T follicular helper cell (primary cell): ENCODE data around the gene SYT9.
"Not testable (repeated sequence)": the region's sequence is repeated elsewhere in the genome, so short reads cannot be mapped to it uniquely, and the experiment has no call there.

Source experiments
- DNase-seq: peaks from one replicate; pipeline ENCODE4 v3.0.0-alpha.2; 2020; ENCODE audit warnings: low read depth

Gene SYT9

DNA sequence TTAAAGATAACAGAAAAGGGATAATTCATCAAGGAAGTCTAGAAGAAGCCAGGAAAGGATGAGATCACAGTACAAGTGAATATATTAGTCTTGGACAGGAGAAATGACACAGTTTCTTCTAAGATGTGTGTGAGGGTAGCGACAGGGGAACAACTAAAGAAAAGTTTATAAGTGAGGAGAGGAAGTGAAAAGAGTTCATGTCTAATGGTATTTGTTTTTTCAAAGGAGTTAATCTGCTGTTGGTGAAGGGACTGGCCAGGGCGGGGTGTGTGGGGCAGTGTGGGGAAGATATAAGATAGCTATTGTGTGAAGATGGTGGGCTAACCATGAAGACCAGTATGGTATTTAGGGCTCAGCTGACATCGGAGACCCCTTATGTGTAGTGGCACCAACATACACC, 254.5 kb downstream of the SYT9 start:
- no peak for DNase-seq

GRCh38 chr11:7508087-7508486, 256.4 kb downstream of the SYT9 start:
- DNase-seq, result no peak

- DNase-seq, result no peak
Measured at GRCh38 chr11:7509966-7510365, 258.3 kb downstream of the SYT9 start.

DNA sequence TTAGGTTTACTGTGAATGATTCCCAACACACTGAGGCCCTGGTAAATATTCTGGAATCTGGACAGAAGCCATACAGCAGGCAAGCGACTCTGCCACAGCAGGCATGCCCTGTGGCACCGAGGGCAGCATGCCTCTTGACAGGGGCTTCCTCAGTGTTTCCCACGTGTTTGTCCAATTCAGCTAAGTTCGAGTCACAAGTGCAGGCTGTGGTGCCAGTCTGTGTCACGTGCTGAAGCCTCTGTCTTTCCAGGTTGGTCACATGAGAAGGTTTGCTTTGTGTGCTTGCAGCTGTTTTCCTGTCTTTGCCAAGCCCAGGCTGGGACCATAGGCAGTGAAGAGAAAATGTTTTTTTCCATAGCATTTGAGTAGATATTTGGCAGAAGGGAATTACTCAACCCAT, 259.7 kb downstream of the SYT9 start:
- DNase-seq, result no peak

DNA sequence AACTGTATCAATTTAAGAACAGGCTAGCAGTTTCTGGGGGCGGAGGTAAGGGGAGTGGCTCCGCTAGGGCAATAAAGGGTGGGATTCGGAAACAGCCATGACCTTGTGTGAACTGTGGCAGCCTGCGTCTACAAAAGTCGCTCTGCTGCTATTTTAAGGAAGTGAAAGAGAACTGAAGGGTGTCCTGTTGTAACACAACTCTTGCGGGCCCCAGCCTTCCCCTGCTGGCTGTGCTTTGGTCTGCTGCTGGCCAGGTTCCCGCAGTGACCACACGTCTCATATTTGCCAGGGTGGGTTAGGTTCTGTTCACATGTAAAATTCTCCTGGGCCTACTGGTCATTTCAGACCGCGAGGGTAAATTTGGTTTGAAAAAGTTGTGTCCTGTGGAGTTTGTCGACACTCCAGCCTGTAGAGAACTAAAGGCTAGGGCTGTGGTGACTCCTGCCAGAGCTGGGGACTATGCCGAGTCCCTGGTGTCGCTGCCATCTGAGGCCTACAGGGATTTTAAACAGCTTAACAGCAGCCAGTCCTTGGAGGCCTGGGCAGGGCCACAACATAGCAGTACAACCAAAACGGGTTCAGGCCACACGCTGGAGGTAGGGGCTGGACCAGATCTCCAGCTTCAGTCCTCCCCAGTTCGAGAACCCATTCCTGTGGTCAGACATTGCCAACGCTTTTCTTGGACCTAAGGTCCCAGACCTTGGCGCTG, 261.0 kb downstream of the SYT9 start:
- DNase-seq, result no peak

DNA sequence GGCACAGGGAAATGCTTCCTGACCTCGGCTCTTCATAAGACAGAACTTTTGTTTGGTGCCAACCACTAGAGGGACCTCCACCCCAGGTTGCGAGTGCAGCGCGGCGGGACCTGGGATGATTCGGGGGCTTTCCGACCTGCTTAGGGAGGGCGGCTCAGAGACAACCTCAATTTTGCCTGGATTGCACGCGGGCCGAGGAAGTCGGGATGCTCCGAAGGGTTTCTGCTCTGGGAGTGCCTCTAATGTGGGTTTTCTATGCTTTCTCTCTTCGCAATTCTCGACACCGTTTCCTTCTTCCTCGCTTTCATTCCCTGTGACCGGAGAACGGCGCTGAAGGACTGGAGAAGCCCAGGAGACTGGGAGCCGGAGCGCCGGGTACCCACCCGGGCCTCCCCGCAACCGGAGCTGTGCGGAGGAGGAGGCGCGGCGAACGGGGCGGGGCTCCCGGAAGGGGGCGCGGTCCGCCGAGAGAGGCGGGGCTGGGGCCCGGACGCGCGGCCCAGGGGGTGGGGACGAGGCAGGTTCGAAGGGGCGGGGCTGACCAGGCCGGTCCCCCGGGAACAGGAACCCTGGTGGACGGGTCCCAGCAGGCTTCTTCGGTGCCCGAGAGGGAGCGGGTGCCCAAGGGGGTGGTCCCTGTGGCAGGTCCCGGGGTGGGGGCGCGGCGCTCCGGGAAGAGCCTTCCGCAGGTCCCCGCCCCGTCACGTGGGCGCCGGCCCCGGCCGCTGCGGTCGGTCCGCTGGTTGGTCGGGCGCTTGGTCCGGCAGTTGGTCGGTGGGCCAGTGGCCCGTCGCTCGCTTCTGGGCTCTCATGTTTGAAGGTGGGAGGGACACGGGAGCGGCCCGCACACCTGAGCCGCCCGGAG, 261.8 kb downstream of the SYT9 start, which contains the start of gene PPFIBP2:
TSS of gene PPFIBP2 (plus strand) at position 766 of the 865 bp plus-strand sequence. CDS start 35,477 bp downstream, outside the sequence.
- DNase-seq, result peak; percentile 70

DNA sequence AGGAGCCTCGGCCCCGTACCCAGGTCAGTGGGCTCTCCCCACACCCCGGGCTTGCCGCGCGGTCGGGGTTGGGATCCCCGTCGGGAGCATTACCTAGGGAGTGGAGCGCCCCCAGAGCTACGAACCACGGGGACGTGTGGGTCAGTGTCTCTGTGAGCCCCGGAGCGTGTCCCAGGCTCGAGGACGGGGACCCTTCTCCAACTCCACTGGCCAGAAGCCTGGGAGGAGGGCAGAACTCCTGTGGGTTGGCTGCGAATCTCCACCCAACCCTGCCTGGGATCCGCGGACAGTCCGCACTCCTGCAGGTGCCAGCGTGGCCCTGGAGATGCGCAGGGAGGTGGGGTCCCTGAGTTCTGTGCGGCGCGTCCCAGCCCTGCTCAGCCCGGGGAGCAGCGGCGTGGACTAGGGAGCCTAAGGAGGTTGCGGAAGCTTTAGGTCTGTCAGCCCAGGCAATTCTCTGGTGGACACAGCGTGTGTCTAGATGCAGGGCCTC, 262.4 kb downstream of the SYT9 start:
- DNase-seq, result no peak

GRCh38 chr11:7515447-7515886, 263.8 kb downstream of the SYT9 start:
- DNase-seq, result no peak

DNA sequence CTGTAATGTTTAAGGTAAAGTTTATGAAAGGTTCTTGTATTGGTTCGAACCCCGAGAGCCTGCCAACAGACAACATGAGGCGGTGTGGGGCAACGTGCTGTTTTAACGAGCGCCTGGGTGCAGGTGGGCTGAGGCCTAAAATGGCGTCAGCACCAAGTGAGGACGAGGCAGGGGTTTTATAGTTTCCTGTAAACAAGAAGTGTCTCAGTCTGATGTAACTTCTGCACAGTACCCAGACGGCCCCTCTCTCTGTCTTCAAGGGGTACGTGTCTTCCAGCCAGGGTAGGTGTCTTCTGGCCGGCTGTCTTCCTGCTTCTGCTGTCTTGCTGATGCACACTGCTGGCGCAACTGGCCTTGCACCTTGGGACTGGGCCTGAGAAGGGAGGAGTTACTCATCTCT, 264.8 kb downstream of the SYT9 start:
- no peak for DNase-seq

DNA sequence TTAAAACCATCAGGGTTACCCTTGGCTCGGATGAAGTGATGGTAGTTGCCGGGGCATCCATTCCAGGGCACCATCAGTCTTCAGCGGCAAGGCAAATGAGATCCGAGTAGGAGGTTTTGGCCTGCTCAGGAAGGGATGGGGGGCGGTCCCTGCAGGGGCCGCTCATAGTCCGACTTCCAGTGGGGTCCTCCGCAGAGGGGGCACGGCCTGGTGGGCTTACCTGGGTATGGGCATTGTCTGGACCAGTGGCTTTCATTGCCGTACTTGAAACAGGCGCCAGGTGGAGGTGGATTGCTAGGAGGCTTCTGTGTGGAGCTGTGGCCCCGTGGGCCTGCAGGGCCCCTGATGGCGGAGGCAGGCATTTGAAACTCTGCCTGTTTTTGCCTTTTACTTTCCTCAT, 266.0 kb downstream of the SYT9 start:
- DNase-seq, result not testable (repeated sequence)
